ENCODE results near the gene DACT3.
"Not testable (repeated sequence)": the region's sequence is repeated elsewhere in the genome, so short reads cannot be mapped to it uniquely, and the experiment has no call there.

Gene DACT3

GRCh38 chr19:46634045-46634655 is 26.8 kb downstream of the DACT3 start:
- peak; percentile 88 to 97 (median 91) for DNase-seq (ENCODE audit: low read depth in 3 of 3)

GRCh38 chr19:46633130-46633529 is 27.9 kb downstream of the DACT3 start:
- no peak for DNase-seq (ENCODE audit: low read depth in 3 of 3)

GRCh38 chr19:46631481-46631880 is 29.5 kb downstream of the DACT3 start:
- DNase-seq (ENCODE audit: low read depth in 3 of 3): no peak

- no peak for DNase-seq (ENCODE audit: low read depth in 3 of 3)
These were observed 30.3 kb downstream of the DACT3 start for GRCh38 chr19:46630586-46631205.

GRCh38 chr19:46629546-46630025 is 31.4 kb downstream of the DACT3 start:
- DNase-seq (ENCODE audit: low read depth in 3 of 3): no peak

- not testable (repeated sequence) for DNase-seq (ENCODE audit: low read depth in 3 of 3)
These were observed 32.0 kb downstream of the DACT3 start for GRCh38 chr19:46628970-46629369.

GRCh38 chr19:46626446-46626845 is 34.5 kb downstream of the DACT3 start:
- DNase-seq (ENCODE audit: low read depth in 3 of 3): no peak

GRCh38 chr19:46625731-46626130 is 35.3 kb downstream of the DACT3 start:
- no peak for DNase-seq (ENCODE audit: low read depth in 3 of 3)

GRCh38 chr19:46624958-46625661 is 35.9 kb downstream of the DACT3 start, which contains the start of gene PTGIR:
TSS of gene PTGIR (minus strand) at chr19:46625089. CDS start at chr19:46624225, 864 bp downstream.
- no peak for DNase-seq (ENCODE audit: low read depth in 3 of 3)

- no peak for DNase-seq (ENCODE audit: low read depth in 3 of 3)
These were observed 37.0 kb downstream of the DACT3 start for GRCh38 chr19:46623915-46624502.

- DNase-seq (ENCODE audit: low read depth in 3 of 3): no peak
These were observed 38.9 kb downstream of the DACT3 start for GRCh38 chr19:46622118-46622446.

- DNase-seq (ENCODE audit: low read depth in 3 of 3): no peak
These were observed 39.5 kb downstream of the DACT3 start for GRCh38 chr19:46621191-46622117.

GRCh38 chr19:46620716-46621115 is 40.3 kb downstream of the DACT3 start:
- DNase-seq (ENCODE audit: low read depth in 3 of 3): no peak

GRCh38 chr19:46620267-46620666 is 40.7 kb downstream of the DACT3 start:
- no peak for DNase-seq (ENCODE audit: low read depth in 3 of 3)

- no peak for DNase-seq (ENCODE audit: low read depth in 3 of 3)
These were observed 42.2 kb downstream of the DACT3 start for GRCh38 chr19:46618670-46619231.

- no peak for DNase-seq (ENCODE audit: low read depth in 3 of 3)
These were observed 43.4 kb downstream of the DACT3 start for GRCh38 chr19:46617601-46618000.

- peak in 1 of 3 experiments; percentile 74 for DNase-seq (ENCODE audit: low read depth in 3 of 3)
These were observed 44.2 kb downstream of the DACT3 start for GRCh38 chr19:46616631-46617322.

GRCh38 chr19:46615966-46616365 is 45.0 kb downstream of the DACT3 start:
- no peak for DNase-seq (ENCODE audit: low read depth in 3 of 3)

- DNase-seq (ENCODE audit: low read depth in 3 of 3): peak; percentile 61 to 81 (median 75)
These were observed 46.8 kb downstream of the DACT3 start for GRCh38 chr19:46614114-46614722.

GRCh38 chr19:46613525-46613924 is 47.5 kb downstream of the DACT3 start:
- DNase-seq (ENCODE audit: low read depth in 3 of 3): no peak
